Loucy (cell line): ENCODE data around the gene KIAA1328.

Experiments used
- H2AFZ ChIP-seq: fragments of 200-600 bp; sonication (generic); 2 replicates; pipeline ENCODE4 v1.6.0; 2016; ENCODE audit warnings: antibody characterized with exemption, mild to moderate bottlenecking, low read length, moderate library complexity
- H3F3A ChIP-seq: fragments of 200-600 bp; 2 replicates; pipeline ENCODE4 v1.6.0; 2016; ENCODE audit warnings: antibody characterized with exemption, low read depth, mild to moderate bottlenecking
- H3K27me3 ChIP-seq: fragments of 200-600 bp; sonication (generic); 2 replicates; pipeline ENCODE4 v1.6.1; 2014; ENCODE audit warnings: low read length, mild to moderate bottlenecking; ENCODE audit not compliant: insufficient read depth, poor library complexity, severe bottlenecking
- H3K36me3 ChIP-seq: fragments of 200-600 bp; sonication (generic); 2 replicates; pipeline ENCODE4 v1.6.1; 2016; ENCODE audit warnings: low read length; ENCODE audit not compliant: insufficient read depth
- H3K4me1 ChIP-seq: fragments of 200-600 bp; sonication (generic); 2 replicates; pipeline ENCODE4 v1.5.1; 2014; ENCODE audit warnings: low read length, mild to moderate bottlenecking; ENCODE audit not compliant: insufficient read depth, poor library complexity, severe bottlenecking
- H3K4me2 ChIP-seq: fragments of 200-600 bp; sonication (generic); 2 replicates; pipeline ENCODE4 v1.6.0; 2014; ENCODE audit warnings: antibody characterized with exemption, low read length, low read depth, mild to moderate bottlenecking; ENCODE audit not compliant: poor library complexity, severe bottlenecking
- H3K4me3 ChIP-seq: fragments of 200-600 bp; sonication (generic); 2 replicates; pipeline ENCODE4 v1.5.1; 2014; ENCODE audit warnings: low read length, mild to moderate bottlenecking, mixed read lengths; ENCODE audit not compliant: poor library complexity, severe bottlenecking
- H3K79me2 ChIP-seq: fragments of 200-600 bp; sonication (generic); 2 replicates; pipeline ENCODE4 v1.6.1; 2014; ENCODE audit warnings: low read length; ENCODE audit not compliant: insufficient read depth
- H3K9ac ChIP-seq: fragments of 200-600 bp; sonication (generic); 2 replicates; pipeline ENCODE4 v1.6.0; 2014; ENCODE audit warnings: mild to moderate bottlenecking, low read depth, low read length, moderate library complexity; ENCODE audit not compliant: poor library complexity, severe bottlenecking
- H3K9me2 ChIP-seq: fragments of 200-600 bp; sonication (generic); replicated peaks from 2 replicates; pipeline ENCODE4 v1.6.1; 2016; ENCODE audit warnings: low read depth, low read length, mixed read lengths
- H3K9me3 ChIP-seq: fragments of 200-600 bp; sonication (generic); 2 replicates; pipeline ENCODE4 v1.6.1; 2014; ENCODE audit warnings: mild to moderate bottlenecking, antibody characterized with exemption, low read length, low read depth; ENCODE audit not compliant: insufficient read depth
- H4K20me1 ChIP-seq: fragments of 200-600 bp; sonication (generic); 2 replicates; pipeline ENCODE4 v1.6.0; 2014; ENCODE audit warnings: antibody characterized with exemption, low read length, mild to moderate bottlenecking; ENCODE audit not compliant: insufficient read depth, poor library complexity, severe bottlenecking
- EZH2phosphoT487 ChIP-seq: fragments of 200-600 bp; IDR thresholded peaks from 2 replicates; pipeline ENCODE4 v1.6.1; 2018; ENCODE audit warnings: antibody characterized with exemption, mild to moderate bottlenecking, moderate library complexity, borderline replicate concordance
- TF ChIP-seq, protein P1 (sequence below): fragments of 200-600 bp; sonication (generic); conservative IDR thresholded peaks from 2 replicates; pipeline ENCODE4 v1.5.1; 2014; ENCODE audit warnings: mild to moderate bottlenecking, antibody characterized with exemption, low read length

KIAA1328 gene

DNA sequence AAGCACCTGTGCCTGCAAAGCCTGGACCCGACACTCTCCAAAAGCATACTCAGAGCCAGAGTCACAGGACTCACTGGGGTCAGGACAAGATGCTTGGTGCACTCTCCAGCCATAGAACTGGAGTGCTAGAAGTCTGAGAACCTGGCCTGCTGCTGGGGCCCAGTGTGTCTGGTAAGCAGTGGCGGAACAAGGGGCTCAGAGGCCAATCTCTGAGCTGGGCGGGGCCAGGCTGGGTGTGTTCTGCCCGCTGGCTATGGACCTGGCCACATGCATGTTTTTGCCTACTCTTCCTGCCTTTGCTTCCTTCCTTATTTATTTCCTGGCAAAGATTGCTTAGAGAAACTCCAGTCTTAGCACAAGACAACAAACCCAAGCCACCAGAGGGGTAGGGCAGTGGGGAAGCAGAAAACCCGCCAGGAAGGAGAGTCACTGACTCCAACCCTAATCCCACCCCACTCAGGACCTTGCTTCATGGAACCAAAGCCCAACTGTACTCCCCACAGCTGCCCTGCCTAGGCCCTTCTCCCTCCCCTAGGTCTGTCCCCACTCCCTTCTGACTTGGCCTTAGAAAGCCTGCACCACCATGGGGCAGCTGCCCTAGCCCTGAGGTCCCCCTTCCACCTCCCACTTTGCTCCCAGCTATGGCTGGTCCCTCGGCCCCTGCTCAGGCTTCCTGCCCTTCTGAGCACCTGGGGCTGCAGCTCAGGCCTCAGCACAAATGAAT, 421.1 kb downstream of the KIAA1328 start:
- H3K4me2 ChIP-seq = no peak overlapping the region
- no peaks in the 10 kb centered on the region for H3F3A ChIP-seq
- TF ChIP-seq, protein P1, sequence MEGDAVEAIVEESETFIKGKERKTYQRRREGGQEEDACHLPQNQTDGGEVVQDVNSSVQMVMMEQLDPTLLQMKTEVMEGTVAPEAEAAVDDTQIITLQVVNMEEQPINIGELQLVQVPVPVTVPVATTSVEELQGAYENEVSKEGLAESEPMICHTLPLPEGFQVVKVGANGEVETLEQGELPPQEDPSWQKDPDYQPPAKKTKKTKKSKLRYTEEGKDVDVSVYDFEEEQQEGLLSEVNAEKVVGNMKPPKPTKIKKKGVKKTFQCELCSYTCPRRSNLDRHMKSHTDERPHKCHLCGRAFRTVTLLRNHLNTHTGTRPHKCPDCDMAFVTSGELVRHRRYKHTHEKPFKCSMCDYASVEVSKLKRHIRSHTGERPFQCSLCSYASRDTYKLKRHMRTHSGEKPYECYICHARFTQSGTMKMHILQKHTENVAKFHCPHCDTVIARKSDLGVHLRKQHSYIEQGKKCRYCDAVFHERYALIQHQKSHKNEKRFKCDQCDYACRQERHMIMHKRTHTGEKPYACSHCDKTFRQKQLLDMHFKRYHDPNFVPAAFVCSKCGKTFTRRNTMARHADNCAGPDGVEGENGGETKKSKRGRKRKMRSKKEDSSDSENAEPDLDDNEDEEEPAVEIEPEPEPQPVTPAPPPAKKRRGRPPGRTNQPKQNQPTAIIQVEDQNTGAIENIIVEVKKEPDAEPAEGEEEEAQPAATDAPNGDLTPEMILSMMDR = no peak
- no peak for TF ChIP-seq EZH2phosphoT487

GRCh38 chr18:37251679-37252078, 422.8 kb downstream of the KIAA1328 start:
- no peak overlapping the region for H3K4me2 ChIP-seq

More for the DNA sequence above, 421.1 kb downstream of the KIAA1328 start:
- H3K9me2 ChIP-seq = no peaks in the 10 kb centered on the region
- no peaks in the 10 kb centered on the region for H3K36me3 ChIP-seq
- no peaks in the 10 kb centered on the region for H3K4me1 ChIP-seq
- H4K20me1 ChIP-seq = no peaks in the 10 kb centered on the region
- no peaks in the 10 kb centered on the region for H3K27me3 ChIP-seq
- H2AFZ ChIP-seq = no peak overlapping the region
- H3K9ac ChIP-seq = no peak overlapping the region
- no peak overlapping the region for H3K4me3 ChIP-seq
- H3K9me3 ChIP-seq = no peaks in the 10 kb centered on the region
- H3K79me2 ChIP-seq = no peaks in the 10 kb centered on the region

DNA sequence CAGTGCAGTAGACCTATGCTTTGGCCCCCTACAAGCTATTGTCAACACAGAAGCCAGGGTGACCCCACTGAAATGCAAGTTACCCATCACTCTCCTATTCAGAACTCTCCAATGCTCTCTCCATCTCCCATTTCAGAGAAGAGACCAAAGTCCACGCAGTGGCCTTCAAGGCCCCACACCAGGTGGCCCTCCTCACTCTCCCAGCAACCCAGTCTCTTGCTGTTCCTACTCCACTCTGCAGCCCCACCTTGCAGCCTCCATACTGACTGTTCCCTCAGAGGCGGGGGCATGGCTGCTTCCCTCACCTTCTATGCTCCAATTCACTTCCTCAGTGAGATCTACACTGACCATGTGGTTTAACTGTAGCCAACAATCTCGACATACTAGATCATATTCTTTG, 423.4 kb downstream of the KIAA1328 start:
- H3K4me3 ChIP-seq = no peak overlapping the region
- no peaks in the 10 kb centered on the region for H3K9me2 ChIP-seq
- TF ChIP-seq EZH2phosphoT487 = no peak
- TF ChIP-seq, protein P1 = no peak
- H3K36me3 ChIP-seq = no peaks in the 10 kb centered on the region
- no peaks in the 10 kb centered on the region for H3K4me1 ChIP-seq
- H3K9me3 ChIP-seq = no peaks in the 10 kb centered on the region
- H3K4me2 ChIP-seq = no peak overlapping the region
- H4K20me1 ChIP-seq = no peaks in the 10 kb centered on the region
- H3F3A ChIP-seq = no peaks in the 10 kb centered on the region
- no peaks in the 10 kb centered on the region for H3K27me3 ChIP-seq
- H2AFZ ChIP-seq = no peak overlapping the region
- H3K9ac ChIP-seq = no peak overlapping the region
- no peaks in the 10 kb centered on the region for H3K79me2 ChIP-seq

More at GRCh38 chr18:37251679-37252078, 422.8 kb downstream of the KIAA1328 start:
- H2AFZ ChIP-seq = no peak overlapping the region
- no peak for TF ChIP-seq EZH2phosphoT487
- TF ChIP-seq, protein P1 = no peak
- no peaks in the 10 kb centered on the region for H3K27me3 ChIP-seq
- H3K4me1 ChIP-seq = no peaks in the 10 kb centered on the region
- no peak overlapping the region for H3K9ac ChIP-seq
- H3K36me3 ChIP-seq = no peaks in the 10 kb centered on the region
- H3K9me3 ChIP-seq = no peaks in the 10 kb centered on the region
- no peaks in the 10 kb centered on the region for H3F3A ChIP-seq
- H3K79me2 ChIP-seq = no peaks in the 10 kb centered on the region
- no peak overlapping the region for H3K4me3 ChIP-seq
- H4K20me1 ChIP-seq = no peaks in the 10 kb centered on the region
- H3K9me2 ChIP-seq = no peaks in the 10 kb centered on the region
